A549 (cell line): Measurements from ENCODE around the gene RARB. TPM values are rescaled to one million over a fixed set of nuclear protein-coding genes. Genes with fewer than 3 reads are reported as not detected.

Experiments
- ATAC-seq, 2 experiments: fragments of 200-7000 bp in 1 of 2; fragments of >200 bp in 1 of 2; cut with Nextera tagmentation in 1 of 2; cut with Tn5 transposase in 1 of 2; 3 replicates each; pipeline versions ENCODE4 v1.8.0 to v1.9.1; 2018 to 2020; ENCODE audit warnings: mild to moderate bottlenecking in 1 of 2, moderate library complexity in 1 of 2
- CTCF ChIA-PET: fragments of 300-600 bp; sonication (Branson Sonifier 250); formaldehyde crosslinking; extraction: SDS; loops from one replicate; lab custom pipeline; 2021; ENCODE audit warnings: antibody characterized with exemption, inconsistent platforms; lab: Yijun Ruan, JAX
- POLR2A ChIA-PET: fragments of 350-600 bp; formaldehyde crosslinking; extraction: SDS; loops from one replicate; lab custom pipeline; 2021; ENCODE audit warnings: antibody characterized with exemption, inconsistent platforms; lab: Yijun Ruan, JAX
- DNase-seq, 2 experiments: peaks; one replicate each; pipeline versions ENCODE4 v3.0.0 to v3.0.0-alpha.2; 2011 to 2016; ENCODE audit warnings: low read depth in 1 of 2, low spot score in 1 of 2
- FAIRE-seq: peaks from 2 replicates; lab custom pipeline; 2011; peaks lifted over from hg19 to GRCh38; lab: Jason Lieb, UNC
- H3K27ac ChIP-seq, 2 experiments: fragments of >200 bp; sonication (Bioruptor Twin); formaldehyde crosslinking; 3 replicates each; pipeline ENCODE4 v1.5.1; 2016 to 2017
- H3K4me1 ChIP-seq: fragments of >200 bp; sonication (Bioruptor Twin); formaldehyde crosslinking; 3 replicates; pipeline ENCODE4 v1.6.1; 2016
- H3K4me2 ChIP-seq: fragments of >200 bp; sonication (Bioruptor Twin); formaldehyde crosslinking; 3 replicates; pipeline ENCODE4 v1.6.1; 2016
- H3K4me3 ChIP-seq: fragments of >200 bp; sonication (Bioruptor Twin); formaldehyde crosslinking; 3 replicates; pipeline ENCODE4 v1.5.1; 2016
- H3K9me3 ChIP-seq: fragments of >200 bp; sonication (Bioruptor Twin); formaldehyde crosslinking; 3 replicates; pipeline ENCODE4 v1.6.1; 2016
- ATOH8 ChIP-seq: fragments of 250-450 bp; sonication (Bioruptor Pico); IDR thresholded peaks from 2 replicates; pipeline ENCODE4 v1.5.0; 2020; ENCODE audit warnings: low read depth, mild to moderate bottlenecking, moderate library complexity
- BCL3 ChIP-seq: fragments of >200 bp; sonication (Bioruptor Twin); formaldehyde crosslinking; IDR thresholded peaks from 3 replicates; pipeline ENCODE4 v1.6.1; 2016
- BHLHE40 ChIP-seq: IDR thresholded peaks from 2 replicates; pipeline ENCODE4 v1.6.1; 2012; ENCODE audit warnings: low read depth, low read length, inconsistent platforms
- CBX8 ChIP-seq: fragments of 200-600 bp; sonication (generic); IDR thresholded peaks from 2 replicates; pipeline ENCODE4 v1.6.1; 2016
- CHD2 ChIP-seq: fragments of 150-350 bp; IDR thresholded peaks from 2 replicates; pipeline ENCODE4 v1.6.1; 2014; ENCODE audit warnings: low read length; ENCODE audit not compliant: partially characterized antibody
- CTCF ChIP-seq: fragments of >200 bp; sonication (Bioruptor Twin); formaldehyde crosslinking; IDR thresholded peaks from 3 replicates; pipeline ENCODE4 v1.5.1; 2016
- E2F6 ChIP-seq: IDR thresholded peaks from 2 replicates; pipeline ENCODE4 v1.6.1; 2012; ENCODE audit warnings: low read depth, borderline replicate concordance
- EHMT2 ChIP-seq: fragments of 200-600 bp; sonication (generic); IDR thresholded peaks from 2 replicates; pipeline ENCODE4 v1.6.1; 2016; ENCODE audit warnings: antibody characterized with exemption, low read depth, mild to moderate bottlenecking, moderate library complexity
- ELK1 ChIP-seq: fragments of 150-350 bp; IDR thresholded peaks from 2 replicates; pipeline ENCODE4 v1.6.1; 2014; ENCODE audit warnings: low read depth, mild to moderate bottlenecking, low read length
- ESRRA ChIP-seq: fragments of 150-350 bp; IDR thresholded peaks from 2 replicates; pipeline ENCODE4 v1.6.1; 2014; ENCODE audit warnings: mild to moderate bottlenecking, low read length, borderline replicate concordance
- HES2 ChIP-seq: fragments of >200 bp; sonication (Bioruptor Twin); formaldehyde crosslinking; IDR thresholded peaks from 2 replicates; pipeline ENCODE4 v1.6.1; 2016
- HEYL ChIP-seq: fragments of 250-450 bp; sonication (Bioruptor Pico); IDR thresholded peaks from 2 replicates; pipeline ENCODE4 v1.8.0; 2021; ENCODE audit warnings: mild to moderate bottlenecking, moderate library complexity
- MAFK ChIP-seq: fragments of 450-650 bp; IDR thresholded peaks from 2 replicates; pipeline ENCODE4 v1.6.1; 2014; ENCODE audit not compliant: partially characterized antibody
- MAX ChIP-seq: IDR thresholded peaks from 2 replicates; pipeline ENCODE4 v1.6.1; 2012
- MAZ ChIP-seq: fragments of 150-350 bp; IDR thresholded peaks from 2 replicates; pipeline ENCODE4 v1.6.1; 2014; ENCODE audit warnings: antibody characterized with exemption, low read depth, low read length, borderline replicate concordance
- NFE2L2 ChIP-seq: fragments of 150-350 bp; conservative IDR thresholded peaks from 2 replicates; pipeline ENCODE4 v1.6.1; 2014; ENCODE audit warnings: low read length
- RCOR1 ChIP-seq: fragments of 150-350 bp; IDR thresholded peaks from 2 replicates; pipeline ENCODE4 v1.6.1; 2014; ENCODE audit warnings: antibody characterized with exemption, low read length, low read depth
- RNF2 ChIP-seq: fragments of 200-600 bp; sonication (generic); IDR thresholded peaks from 2 replicates; pipeline ENCODE4 v1.6.1; 2016; ENCODE audit warnings: low read depth, mild to moderate bottlenecking, antibody characterized with exemption, moderate library complexity, borderline replicate concordance
- SREBF2 ChIP-seq: fragments of 450-650 bp; IDR thresholded peaks from 2 replicates; pipeline ENCODE4 v1.6.1; 2014; ENCODE audit warnings: mild to moderate bottlenecking, moderate library complexity
- TP53 ChIP-seq: fragments of 250-450 bp; sonication (Bioruptor Pico); IDR thresholded peaks from 2 replicates; pipeline ENCODE4 v1.5.0; 2021; ENCODE audit warnings: mild to moderate bottlenecking, moderate library complexity
- ZNF302 ChIP-seq: fragments of 250-450 bp; sonication (Bioruptor Pico); IDR thresholded peaks from 2 replicates; pipeline ENCODE4 v1.9.0; 2021; ENCODE audit warnings: inconsistent platforms, mild to moderate bottlenecking, moderate library complexity
- ZSCAN20 ChIP-seq: fragments of 250-450 bp; sonication (Bioruptor Pico); IDR thresholded peaks from 2 replicates; pipeline ENCODE4 v1.8.0; 2022; ENCODE audit warnings: mild to moderate bottlenecking, moderate library complexity
- WGBS: methylation state at CpG from one replicate; pipeline ENCODE4 v1.1.6; 2017; ENCODE audit errors: missing lambda C conversion rate; 5-methylcytosine and 5-hydroxymethylcytosine counted together
- polyA plus RNA-seq, 4 experiments: library from polyadenylated mRNA; depleted of rRNA in 3 of 4; stranded (reverse); fragments of >200 nt; fragmentation: RNase III in 1 of 4; extraction: RNeasy Plus Mini Kit Qiagen cat#74134 plus additional on column Dnase treatment in 1 of 4; gene quantifications; 2 replicates in 3 of 4; 3 replicates in 1 of 4; pipeline ENCODE4 v1.2.3, GENCODE V29; 2011 to 2017

Gene RARB
- polyA plus RNA-seq, 2 of the 4 experiments (the other 2 are of a cell fraction), result 24.5 to 30.8 TPM

- TF ChIP-seq RNF2 (no peak), CHD2 (no peak), CTCF (no peak), ELK1 (no peak), HES2 (no peak), ATOH8 (CRISPR knock-in tag) (no peak), E2F6 (no peak), CBX8 (no peak), BHLHE40 (no peak), NFE2L2 (no peak), MAX (no peak), ZSCAN20 (CRISPR knock-in tag) (no peak), MAZ (no peak), MAFK (no peak), TP53 (no peak), ESRRA (no peak), RCOR1 (no peak), EHMT2 (no peak), ZNF302 (CRISPR knock-in tag) (no peak)
- POLR2A ChIA-PET, result no interaction called here
- FAIRE-seq (no peak), DNase-seq (no peak), ATAC-seq (peak; percentile 15 to 42; a peak in 1 of 6 replicates)
- peaks cover 33% of the 10 kb centered on the region for H3K4me1 ChIP-seq
- H3K4me3 ChIP-seq, result no peak overlapping the region
- H3K27ac ChIP-seq, result peak overlapping the region; percentile 76 to 78
- CTCF ChIA-PET, result interaction anchor here (1.3 to 1.9 kb wide), 2 partner anchors 60 to 66 kb away, joined by 3 to 4 read pairs; no protein-coding TSS in a partner anchor
- WGBS, result 44% methylated on average over 1 of the region's 1 CpG
- peak overlapping the region; percentile 25 for H3K4me2 ChIP-seq
- H3K9me3 ChIP-seq, result no peaks in the 10 kb centered on the region
Observed at GRCh38 chr3:25507811-25508210, 79.7 kb downstream of the RARB start.

- CTCF ChIA-PET, result interaction anchor here (1.4 to 1.9 kb wide), 2 partner anchors 12 to 67 kb away, joined by 4 to 5 read pairs; no protein-coding TSS in a partner anchor
- H3K9me3 ChIP-seq, result no peaks in the 10 kb centered on the region
- H3K4me1 ChIP-seq, result peaks cover 33% of the 10 kb centered on the region
- peak overlapping the region; percentile 76 to 78 for H3K27ac ChIP-seq
- DNase-seq, result no peak
- 38% methylated on average over 1 of the region's 1 CpG for WGBS
- FAIRE-seq, result no peak
- TF ChIP-seq SREBF2, result no peak
- no peak for TF ChIP-seq ZSCAN20 (CRISPR knock-in tag)
- TF ChIP-seq HEYL (CRISPR knock-in tag), result no peak
- no peak for TF ChIP-seq EHMT2
- TF ChIP-seq BCL3, result no peak
- TF ChIP-seq, all 56 proteins: peak for 0
- no peak for ATAC-seq
- POLR2A ChIA-PET, result no interaction called here
- H3K4me3 ChIP-seq, result no peak overlapping the region
- peak overlapping the region; percentile 25 for H3K4me2 ChIP-seq
Observed at GRCh38 chr3:25508433-25508832, 80.4 kb downstream of the RARB start.
